K562 (cell line): ENCODE results near the gene ZNF785. TPM values are rescaled to one million over a fixed set of nuclear protein-coding genes. Genes with fewer than 3 reads are reported as not detected.

Experiments used
- BRD9 ChIP-seq: fragments of 450-650 bp; IDR thresholded peaks from 2 replicates; pipeline ENCODE4 v1.6.1; 2018; ENCODE audit warnings: low read depth; ENCODE audit not compliant: partially characterized antibody
- HDAC2 ChIP-seq: fragments of 450-650 bp; IDR thresholded peaks from 2 replicates; pipeline ENCODE4 v1.6.1; 2016; ENCODE audit warnings: mild to moderate bottlenecking
- JUN ChIP-seq, 2 experiments: sonication (generic) in 1 of 2; formaldehyde crosslinking in 1 of 2; IDR thresholded peaks; 2 replicates each; pipeline versions ENCODE4 v1.6.1 to v1.8.0; 2012 to 2022; ENCODE audit warnings: borderline replicate concordance in 2 of 2, mild to moderate bottlenecking in 2 of 2, improper control_type of control experiment in 1 of 2, low read depth in 1 of 2, low read length in 1 of 2, missing genetic modification reagents in 1 of 2
- JUND ChIP-seq, 2 experiments: IDR thresholded peaks; 2 replicates in 1 of 2; 3 replicates in 1 of 2; pipeline ENCODE4 v1.6.1; 2011; ENCODE audit warnings: borderline replicate concordance in 2 of 2, low read depth in 2 of 2, low read length in 2 of 2, improper control_type of control experiment in 1 of 2, missing biosample characterization in 1 of 2, missing genetic modification characterization in 1 of 2, missing genetic modification reagents in 1 of 2
- MAFF ChIP-seq: IDR thresholded peaks from 2 replicates; pipeline ENCODE4 v1.6.1; 2012; ENCODE audit warnings: low read length, improper control_type of control experiment
- MED1 ChIP-seq: sonication (generic); formaldehyde crosslinking; IDR thresholded peaks from 2 replicates; pipeline ENCODE4 v1.8.1; 2023; ENCODE audit warnings: missing genetic modification reagents, borderline replicate concordance
- SAFB ChIP-seq: fragments of 200-400 bp; formaldehyde crosslinking; IDR thresholded peaks from 2 replicates; pipeline ENCODE4 v1.6.1; 2017; ENCODE audit warnings: low read depth, low read length, borderline replicate concordance
- ZKSCAN1 ChIP-seq: fragments of 150-350 bp; IDR thresholded peaks from 2 replicates; pipeline ENCODE4 v1.6.1; 2016; ENCODE audit warnings: low read depth, low read length
- ZNF12 ChIP-seq: sonication (generic); formaldehyde crosslinking; IDR thresholded peaks from 2 replicates; pipeline ENCODE4 v1.4.0; 2020; ENCODE audit warnings: mild to moderate bottlenecking, missing genetic modification reagents
- ZNF318 ChIP-seq, 2 experiments: fragments of 450-650 bp; IDR thresholded peaks; 2 replicates each; pipeline ENCODE4 v1.6.1; 2016; ENCODE audit warnings: mild to moderate bottlenecking in 2 of 2, borderline replicate concordance in 1 of 2, low read depth in 1 of 2, moderate library complexity in 1 of 2
- ZNF384 ChIP-seq: IDR thresholded peaks from 2 replicates; pipeline ENCODE4 v1.6.1; 2012; ENCODE audit warnings: low read depth, low read length, improper control_type of control experiment
- ZNF507 ChIP-seq: conservative IDR thresholded peaks from 2 replicates; pipeline ENCODE4 v1.6.1; 2017; ENCODE audit warnings: missing genetic modification characterization, missing compliant biosample characterization
- ZNF766 ChIP-seq: fragments of 200-800 bp; sonication (Bioruptor generic); conservative IDR thresholded peaks from 2 replicates; pipeline ENCODE4 v1.6.1; 2016; ENCODE audit warnings: missing genetic modification characterization, missing compliant biosample characterization
- polyA plus RNA-seq, 8 experiments: library from polyadenylated mRNA; depleted of rRNA in 4 of 8; stranded (reverse) in 5 of 8; unstranded in 3 of 8; fragments of >200 nt; fragmentation: Nextera tagmentation in 2 of 8; fragmentation: Illumina TruSeq in 1 of 8; extraction: Ambion mirVana in 2 of 8; extraction: Trizol in 1 of 8; gene quantifications; 2 replicates each; pipeline versions ENCODE4 v1.2.1 to v1.2.3, GENCODE V29; 2011 to 2014; ENCODE audit warnings: inconsistent platforms in 1 of 8, missing spikeins in 1 of 8
- total RNA-seq, 7 experiments: library from RNA; depleted of rRNA in 6 of 7; stranded (reverse); fragments of >200 nt in 6 of 7; fragmentation: Illumina TruSeq in 2 of 7; extraction: Trizol in 2 of 7; gene quantifications; 2 replicates each; pipeline versions ENCODE4 v1.2.1 to v1.2.3, GENCODE V29; 2011 to 2021; ENCODE audit warnings: low replicate concordance in 1 of 7
- TF ChIP-seq, protein P1 (sequence below): IDR thresholded peaks from 2 replicates; pipeline ENCODE4 v1.6.1; 2014; ENCODE audit warnings: antibody characterized with exemption
- TF ChIP-seq, protein P2 (sequence below): sonication (generic); formaldehyde crosslinking; IDR thresholded peaks from 2 replicates; pipeline ENCODE4 v1.8.0; 2022; ENCODE audit warnings: mild to moderate bottlenecking, missing genetic modification reagents

Gene ZNF785
- total and polyA plus RNA-seq, 9 of the 15 experiments (the other 6 are each of a cell fraction or from before 2014, with no cell fraction given), result 0.64 to 11.0 (median 6.4) TPM

DNA sequence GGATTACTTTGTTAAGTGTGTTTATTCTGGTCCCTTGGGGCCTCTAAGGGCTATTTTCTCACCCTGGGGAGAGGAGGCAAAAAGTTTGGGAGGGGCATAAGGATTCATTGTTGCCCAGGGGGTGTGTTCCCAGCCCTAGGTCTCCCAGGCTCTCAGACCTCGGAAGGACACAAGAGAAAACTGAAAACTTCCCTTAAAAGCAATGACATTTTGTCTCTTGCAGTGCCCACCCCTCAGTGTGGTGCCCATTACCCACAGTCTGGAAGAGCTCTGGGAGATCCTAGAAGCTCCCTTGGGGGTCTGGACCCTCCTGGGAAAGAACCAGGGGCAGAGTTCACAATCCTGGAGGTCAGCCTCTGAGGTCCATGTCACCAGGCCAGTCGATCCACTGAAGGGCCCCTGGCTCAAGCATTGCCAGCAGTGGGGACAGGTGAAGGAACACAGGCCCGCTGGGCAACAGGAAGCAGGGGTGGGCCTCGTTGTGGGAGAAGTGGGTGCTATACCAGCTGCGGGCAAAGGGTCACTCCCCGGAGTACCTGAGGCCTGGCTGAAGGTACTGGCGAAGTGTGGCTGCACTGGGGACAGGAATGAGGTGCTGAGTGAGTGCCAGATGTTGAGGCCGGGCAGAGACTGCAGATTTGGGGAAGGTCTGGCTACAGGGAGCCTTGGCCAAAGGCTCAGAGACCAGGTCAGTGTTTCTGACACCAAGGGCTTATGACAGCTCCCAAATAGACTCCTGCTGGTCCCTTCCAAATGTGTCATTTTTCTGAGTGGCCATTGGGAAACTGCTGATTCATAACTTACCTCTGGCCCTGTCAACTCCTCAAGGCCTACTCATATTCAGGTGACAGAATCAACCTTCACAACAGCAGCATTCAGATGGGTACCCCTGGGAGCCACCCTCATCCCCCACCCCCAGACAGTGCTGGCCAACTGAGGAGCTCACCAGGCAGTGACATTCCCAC, 46.2 kb downstream of the ZNF785 start (continued):
- TF ChIP-seq, protein P1, sequence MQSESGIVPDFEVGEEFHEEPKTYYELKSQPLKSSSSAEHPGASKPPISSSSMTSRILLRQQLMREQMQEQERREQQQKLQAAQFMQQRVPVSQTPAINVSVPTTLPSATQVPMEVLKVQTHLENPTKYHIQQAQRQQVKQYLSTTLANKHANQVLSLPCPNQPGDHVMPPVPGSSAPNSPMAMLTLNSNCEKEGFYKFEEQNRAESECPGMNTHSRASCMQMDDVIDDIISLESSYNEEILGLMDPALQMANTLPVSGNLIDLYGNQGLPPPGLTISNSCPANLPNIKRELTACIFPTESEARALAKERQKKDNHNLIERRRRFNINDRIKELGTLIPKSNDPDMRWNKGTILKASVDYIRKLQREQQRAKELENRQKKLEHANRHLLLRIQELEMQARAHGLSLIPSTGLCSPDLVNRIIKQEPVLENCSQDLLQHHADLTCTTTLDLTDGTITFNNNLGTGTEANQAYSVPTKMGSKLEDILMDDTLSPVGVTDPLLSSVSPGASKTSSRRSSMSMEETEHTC, result no peak
- TF ChIP-seq MED1 (CRISPR knock-in tag) (no peak), SAFB (no peak), JUND (IDR thresholded peaks at IDR 0.05; ENCODE audit: borderline replicate concordance, low read depth, low read length) (0 out of 2 replicates have a peak, but pooled peaks have one; percentile 7), JUND (tag; IDR thresholded peaks at IDR 0.05; ENCODE audit: borderline replicate concordance, low read depth, low read length) (no peak), ZKSCAN1 (no peak), MAFF (peak; percentile 46; the same call in 1 of the 2 replicates), ZNF507 (tag) (no peak), ZNF318 (IDR thresholded peaks at IDR 0.05; ENCODE audit: borderline replicate concordance in 1 of 2, low read depth in 1 of 2) (no peak), ZNF766 (CRISPR knock-in tag) (no peak), BRD9 (no peak), ZNF12 (CRISPR knock-in tag) (no peak), ZNF384 (no peak), JUN (IDR thresholded peaks at IDR 0.05; ENCODE audit: borderline replicate concordance, low read depth, low read length) (0 out of 2 replicates have a peak, but pooled peaks have one; percentile 27), JUN (CRISPR knock-in tag; IDR thresholded peaks at IDR 0.05; ENCODE audit: borderline replicate concordance) (no peak), HDAC2 (no peak)
- TF ChIP-seq, protein P2, sequence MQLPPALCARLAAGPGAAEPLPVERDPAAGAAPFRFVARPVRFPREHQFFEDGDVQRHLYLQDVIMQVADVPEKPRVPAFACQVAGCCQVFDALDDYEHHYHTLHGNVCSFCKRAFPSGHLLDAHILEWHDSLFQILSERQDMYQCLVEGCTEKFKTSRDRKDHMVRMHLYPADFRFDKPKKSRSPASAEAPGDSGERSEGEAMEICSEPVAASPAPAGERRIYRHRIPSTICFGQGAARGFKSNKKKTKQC (CRISPR knock-in tag), result no peak
